Body of pancreas (tissue), 4 donors: Measurements from ENCODE around the gene SCAMP1.

Source experiments
- POLR2A ChIP-seq, 3 donors: fragments of 450-650 bp; IDR thresholded peaks; one replicate each; pipeline ENCODE4 v1.6.1; 2016; ENCODE audit warnings: antibody characterized with exemption in 3 of 3, mild to moderate bottlenecking in 2 of 3
- TF ChIP-seq, protein P1 (sequence below), 7 experiments: fragments of 450-650 bp in 4 of 7; fragments of 200-600 bp in 3 of 7; sonication (generic) in 3 of 7; IDR thresholded peaks; one replicate each; pipeline ENCODE4 v1.5.1; 2016 to 2019; ENCODE audit warnings: antibody characterized with exemption in 7 of 7

DNA sequence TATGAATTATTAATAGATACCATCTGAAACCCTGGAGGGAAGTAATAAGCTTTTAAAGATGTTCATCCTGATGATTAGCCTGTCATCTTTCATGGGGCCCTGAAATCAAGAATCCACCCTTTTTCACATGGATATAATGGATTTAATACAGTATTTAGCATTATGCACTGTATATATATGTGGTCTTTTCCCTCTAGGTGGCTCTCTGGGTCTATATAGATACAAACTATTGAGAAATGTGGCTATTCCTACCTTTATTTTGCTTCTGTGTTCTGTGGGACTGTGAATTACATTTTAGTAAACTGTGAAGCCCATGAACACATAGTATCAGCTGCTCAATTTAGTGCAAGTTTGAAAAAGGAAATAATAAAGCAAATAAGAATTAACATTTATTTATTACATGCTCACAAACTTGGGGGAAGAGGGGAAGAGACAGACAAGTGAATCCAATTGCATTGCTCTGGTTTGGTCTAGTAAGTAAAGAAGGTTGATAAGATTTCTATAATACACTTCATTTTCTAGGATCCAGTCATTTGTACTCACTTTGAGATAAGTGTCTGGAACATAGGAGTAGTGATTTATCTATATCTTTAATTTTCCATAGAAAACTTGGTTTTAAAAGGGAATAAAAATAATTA lies 112.2 kb downstream of the SCAMP1 start:
- TF ChIP-seq, protein P1, sequence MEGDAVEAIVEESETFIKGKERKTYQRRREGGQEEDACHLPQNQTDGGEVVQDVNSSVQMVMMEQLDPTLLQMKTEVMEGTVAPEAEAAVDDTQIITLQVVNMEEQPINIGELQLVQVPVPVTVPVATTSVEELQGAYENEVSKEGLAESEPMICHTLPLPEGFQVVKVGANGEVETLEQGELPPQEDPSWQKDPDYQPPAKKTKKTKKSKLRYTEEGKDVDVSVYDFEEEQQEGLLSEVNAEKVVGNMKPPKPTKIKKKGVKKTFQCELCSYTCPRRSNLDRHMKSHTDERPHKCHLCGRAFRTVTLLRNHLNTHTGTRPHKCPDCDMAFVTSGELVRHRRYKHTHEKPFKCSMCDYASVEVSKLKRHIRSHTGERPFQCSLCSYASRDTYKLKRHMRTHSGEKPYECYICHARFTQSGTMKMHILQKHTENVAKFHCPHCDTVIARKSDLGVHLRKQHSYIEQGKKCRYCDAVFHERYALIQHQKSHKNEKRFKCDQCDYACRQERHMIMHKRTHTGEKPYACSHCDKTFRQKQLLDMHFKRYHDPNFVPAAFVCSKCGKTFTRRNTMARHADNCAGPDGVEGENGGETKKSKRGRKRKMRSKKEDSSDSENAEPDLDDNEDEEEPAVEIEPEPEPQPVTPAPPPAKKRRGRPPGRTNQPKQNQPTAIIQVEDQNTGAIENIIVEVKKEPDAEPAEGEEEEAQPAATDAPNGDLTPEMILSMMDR (IDR thresholded peaks at IDR 0.05), result no peak
- TF ChIP-seq POLR2A (IDR thresholded peaks at IDR 0.05), result no peak
